SK-N-SH (cell line): ENCODE data around the gene CFDP1. TPM values are rescaled to one million over a fixed set of nuclear protein-coding genes. Genes with fewer than 3 reads are reported as not detected.

Experiments
- CTCF ChIA-PET: fragments of 300-600, 350-600 bp; formaldehyde crosslinking; extraction: SDS; loops from one replicate; lab custom pipeline; 2021; lab: Yijun Ruan, JAX
- POLR2A ChIA-PET: fragments of 350-600 bp; sonication (Branson Sonifier 250); formaldehyde crosslinking; extraction: SDS; loops from one replicate; lab custom pipeline; 2020; ENCODE audit warnings: antibody characterized with exemption, inconsistent platforms; lab: Yijun Ruan, JAX
- DNase-seq: peaks from one replicate; pipeline ENCODE4 v3.0.0; 2012
- H2AFZ ChIP-seq: fragments of 200-600 bp; sonication (generic); 2 replicates; pipeline ENCODE4 v1.8.1; 2016; ENCODE audit warnings: antibody characterized with exemption, mild to moderate bottlenecking, low read depth
- H3F3A ChIP-seq: fragments of 200-600 bp; sonication (generic); replicated peaks from 2 replicates; pipeline ENCODE3; 2016; ENCODE audit warnings: antibody characterized with exemption, mild to moderate bottlenecking; ENCODE audit not compliant: insufficient read depth
- H3K27ac ChIP-seq, 2 experiments: fragments of 200-500 bp in 1 of 2; fragments of 200-600 bp in 1 of 2; sonication (Bioruptor generic) in 1 of 2; sonication (generic), shearing (Covaris generic) in 1 of 2; 2 replicates each; pipeline versions ENCODE4 v1.5.1 to v1.6.1; 2014 to 2016; ENCODE audit warnings: low read depth in 2 of 2, inconsistent platforms in 1 of 2, low read length in 1 of 2, mild to moderate bottlenecking in 1 of 2, mixed read lengths in 1 of 2
- H3K27me3 ChIP-seq: fragments of 200-600 bp; sonication (generic), shearing (Covaris generic); 2 replicates; pipeline ENCODE4 v1.6.1; 2016; ENCODE audit warnings: mixed run types; ENCODE audit not compliant: insufficient read depth
- H3K36me3 ChIP-seq, 2 experiments: fragments of 200-500 bp in 1 of 2; fragments of 200-600 bp in 1 of 2; sonication (Bioruptor generic) in 1 of 2; sonication (generic) in 1 of 2; replicated peaks in 1 of 2; 2 replicates each; pipeline versions ENCODE3 to v1.5.1; 2014 to 2016; ENCODE audit warnings: low read length in 1 of 2, mild to moderate bottlenecking in 1 of 2; ENCODE audit not compliant: insufficient read depth in 2 of 2, control insufficient read depth in 1 of 2
- H3K4me1 ChIP-seq, 2 experiments: fragments of 200-500 bp in 1 of 2; fragments of 200-600 bp in 1 of 2; sonication (Bioruptor generic) in 1 of 2; sonication (generic), shearing (Covaris generic) in 1 of 2; 2 replicates each; pipeline versions ENCODE4 v1.5.1 to v1.6.1; 2014 to 2016; ENCODE audit warnings: low read depth in 1 of 2, low read length in 1 of 2, mixed run types in 1 of 2; ENCODE audit not compliant: insufficient read depth in 2 of 2, control insufficient read depth in 1 of 2
- H3K4me2 ChIP-seq: fragments of 200-600 bp; sonication (generic), shearing (Covaris generic); 2 replicates; pipeline ENCODE4 v1.6.1; 2017; ENCODE audit warnings: mixed run types
- H3K4me3 ChIP-seq, 2 experiments: fragments of 200-500 bp in 1 of 2; fragments of 200-600 bp in 1 of 2; sonication (Bioruptor generic) in 1 of 2; sonication (generic), shearing (Covaris generic) in 1 of 2; 2 replicates each; pipeline versions ENCODE4 v1.5.1 to v1.8.1; 2014 to 2016; ENCODE audit warnings: low read depth in 2 of 2, inconsistent platforms in 1 of 2, low read length in 1 of 2, mild to moderate bottlenecking in 1 of 2, mixed read lengths in 1 of 2, moderate library complexity in 1 of 2
- H3K79me2 ChIP-seq: fragments of 200-600 bp; sonication (generic); 2 replicates; pipeline ENCODE4 v1.8.1; 2017; ENCODE audit warnings: mild to moderate bottlenecking; ENCODE audit not compliant: insufficient read depth
- H3K9ac ChIP-seq: fragments of 200-600 bp; sonication (generic); 2 replicates; pipeline ENCODE4 v1.6.1; 2017; ENCODE audit warnings: mixed run types
- H3K9me2 ChIP-seq: fragments of 200-600 bp; sonication (generic); 2 replicates; pipeline ENCODE4 v1.6.1; 2017; ENCODE audit warnings: mixed run types
- H3K9me3 ChIP-seq: fragments of 200-600 bp; sonication (generic); 2 replicates; pipeline ENCODE4 v1.6.1; 2017; ENCODE audit warnings: mixed run types, mild to moderate bottlenecking, moderate library complexity
- H4K20me1 ChIP-seq: fragments of 200-600 bp; sonication (generic); 2 replicates; pipeline ENCODE4 v1.6.1; 2017; ENCODE audit warnings: mild to moderate bottlenecking, mixed run types; ENCODE audit not compliant: insufficient read depth
- CHD2 ChIP-seq: fragments of 150-350 bp; IDR thresholded peaks from 2 replicates; pipeline ENCODE4 v1.6.1; 2018; ENCODE audit warnings: low read length; ENCODE audit not compliant: partially characterized antibody
- ELF1 ChIP-seq: IDR thresholded peaks from 2 replicates; pipeline ENCODE4 v1.4.0; 2012
- FOSL2 ChIP-seq: IDR thresholded peaks from 2 replicates; pipeline ENCODE4 v1.4.0; 2012; ENCODE audit warnings: low read depth, mild to moderate bottlenecking, moderate library complexity, borderline replicate concordance
- FOXJ3 ChIP-seq: sonication (generic); formaldehyde crosslinking; IDR thresholded peaks from 2 replicates; pipeline ENCODE4 v1.5.1; 2020; ENCODE audit warnings: mild to moderate bottlenecking, missing genetic modification reagents
- GABPA ChIP-seq: IDR thresholded peaks from 2 replicates; pipeline ENCODE4 v1.4.0; 2012; ENCODE audit warnings: low read depth, mild to moderate bottlenecking
- MEF2A ChIP-seq: IDR thresholded peaks from 2 replicates; pipeline ENCODE4 v1.4.0; 2012; ENCODE audit warnings: low read depth, borderline replicate concordance
- NFIC ChIP-seq: IDR thresholded peaks from 2 replicates; pipeline ENCODE4 v1.4.0; 2012; ENCODE audit warnings: borderline replicate concordance
- NRF1 ChIP-seq: IDR thresholded peaks from 2 replicates; pipeline ENCODE4 v1.6.1; 2012; ENCODE audit warnings: low read depth, mild to moderate bottlenecking, low read length
- POLR2AphosphoS5 ChIP-seq: IDR thresholded peaks from 2 replicates; pipeline ENCODE4 v1.6.1; 2012; ENCODE audit warnings: low read depth, low read length
- RAD21 ChIP-seq: IDR thresholded peaks from 2 replicates; pipeline ENCODE4 v1.6.1; 2012; ENCODE audit warnings: mild to moderate bottlenecking, low read length
- RFX5 ChIP-seq: IDR thresholded peaks from 2 replicates; pipeline ENCODE4 v1.6.1; 2012; ENCODE audit warnings: mild to moderate bottlenecking, improper control_type of control experiment, low read length
- RXRA ChIP-seq: IDR thresholded peaks from 2 replicates; pipeline ENCODE4 v1.4.0; 2012; ENCODE audit warnings: low read depth, mild to moderate bottlenecking, borderline replicate concordance
- SMC3 ChIP-seq: IDR thresholded peaks from 2 replicates; pipeline ENCODE4 v1.6.1; 2012; ENCODE audit warnings: low read depth, low read length, improper control_type of control experiment
- TEAD4 ChIP-seq: IDR thresholded peaks from 2 replicates; pipeline ENCODE4 v1.4.0; 2012; ENCODE audit warnings: mild to moderate bottlenecking, borderline replicate concordance; ENCODE audit not compliant: insufficient read depth
- WGBS: methylation state at CpG from one replicate; pipeline ENCODE4 v1.1.6; 2017; ENCODE audit warnings: low lambda C conversion rate; 5-methylcytosine and 5-hydroxymethylcytosine counted together
- polyA plus RNA-seq, 3 experiments: library from polyadenylated mRNA; depleted of rRNA; stranded (reverse); fragments of >200 nt; gene quantifications; 2 replicates each; pipeline ENCODE4 v1.2.3, GENCODE V29; 2012
- TF ChIP-seq, protein P1 (sequence below): fragments of 200-600 bp; sonication (generic); IDR thresholded peaks from 2 replicates; pipeline ENCODE4 v1.6.1; 2017; ENCODE audit warnings: antibody characterized with exemption, mild to moderate bottlenecking, moderate library complexity
- TF ChIP-seq, protein P2 (sequence below): IDR thresholded peaks from 2 replicates; pipeline ENCODE4 v1.4.0; 2012; ENCODE audit warnings: low read depth
- TF ChIP-seq, protein P3 (sequence below): fragments of 150-350 bp; IDR thresholded peaks from 2 replicates; pipeline ENCODE4 v1.6.1; 2017; ENCODE audit warnings: antibody characterized with exemption, low read length, low read depth, borderline replicate concordance
- TF ChIP-seq, protein P4 (sequence below): IDR thresholded peaks from 2 replicates; pipeline ENCODE4 v1.4.0; 2012; ENCODE audit warnings: low read depth, borderline replicate concordance
- TF ChIP-seq, protein P5 (sequence below): IDR thresholded peaks from 2 replicates; pipeline ENCODE4; 2012
- TF ChIP-seq, protein P6 (sequence below): IDR thresholded peaks from 2 replicates; pipeline ENCODE4 v1.4.0; 2012; ENCODE audit warnings: low read depth, borderline replicate concordance

Gene CFDP1
- polyA plus RNA-seq, 1 of the 3 experiments (the other 2 are of a cell fraction) = 46.0 TPM

DNA sequence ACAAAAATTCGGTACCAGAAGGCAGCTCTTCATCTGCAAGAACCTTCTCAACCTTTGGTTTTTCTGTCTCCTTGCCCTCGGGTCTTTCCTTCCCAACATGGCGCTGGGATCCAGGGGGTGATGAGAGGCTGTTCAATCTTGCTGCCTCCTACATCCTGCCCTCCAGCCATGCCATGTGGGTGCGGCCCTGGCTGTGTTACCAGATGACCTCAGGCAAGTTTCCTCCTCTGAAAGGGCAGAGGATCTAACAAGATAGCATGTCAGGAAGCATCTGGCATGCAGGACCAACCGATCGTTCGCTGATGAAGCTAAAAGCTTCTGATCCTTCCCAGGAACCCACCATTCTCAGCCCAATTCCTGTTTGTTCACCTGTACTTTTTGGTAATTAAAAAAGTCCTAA is 145.1 kb downstream of the CFDP1 start:
- no peak overlapping the region for H3K4me2 ChIP-seq
- peaks cover 8% of the 10 kb centered on the region for H3F3A ChIP-seq
- no peak overlapping the region for H3K4me3 ChIP-seq
- POLR2A ChIA-PET = no interaction called here
- H3K36me3 ChIP-seq = peaks cover 14% of the 10 kb centered on the region in 2 experiments
- H3K27me3 ChIP-seq = no peaks in the 10 kb centered on the region
- H3K4me1 ChIP-seq = peaks cover 4 to 13% of the 10 kb centered on the region in 2 experiments; a peak in 1 of 4 replicates
- H3K27ac ChIP-seq = no peak overlapping the region
- peak; percentile 29 for DNase-seq
- no peak overlapping the region for H3K9ac ChIP-seq
- H2AFZ ChIP-seq = no peak overlapping the region
- no peaks in the 10 kb centered on the region for H3K79me2 ChIP-seq
- 94% methylated on average over 6 of the region's 7 CpGs for WGBS
- no peaks in the 10 kb centered on the region for H3K9me2 ChIP-seq
- CTCF ChIA-PET = interaction anchor here (0.8 to 1.3 kb wide), 2 partner anchors 17 to 88 kb away, joined by 3 to 4 read pairs; no protein-coding TSS in a partner anchor
- H3K9me3 ChIP-seq = no peaks in the 10 kb centered on the region
- TF ChIP-seq RFX5 (no peak), NFIC (no peak), GABPA (no peak)
- TF ChIP-seq, protein P1, sequence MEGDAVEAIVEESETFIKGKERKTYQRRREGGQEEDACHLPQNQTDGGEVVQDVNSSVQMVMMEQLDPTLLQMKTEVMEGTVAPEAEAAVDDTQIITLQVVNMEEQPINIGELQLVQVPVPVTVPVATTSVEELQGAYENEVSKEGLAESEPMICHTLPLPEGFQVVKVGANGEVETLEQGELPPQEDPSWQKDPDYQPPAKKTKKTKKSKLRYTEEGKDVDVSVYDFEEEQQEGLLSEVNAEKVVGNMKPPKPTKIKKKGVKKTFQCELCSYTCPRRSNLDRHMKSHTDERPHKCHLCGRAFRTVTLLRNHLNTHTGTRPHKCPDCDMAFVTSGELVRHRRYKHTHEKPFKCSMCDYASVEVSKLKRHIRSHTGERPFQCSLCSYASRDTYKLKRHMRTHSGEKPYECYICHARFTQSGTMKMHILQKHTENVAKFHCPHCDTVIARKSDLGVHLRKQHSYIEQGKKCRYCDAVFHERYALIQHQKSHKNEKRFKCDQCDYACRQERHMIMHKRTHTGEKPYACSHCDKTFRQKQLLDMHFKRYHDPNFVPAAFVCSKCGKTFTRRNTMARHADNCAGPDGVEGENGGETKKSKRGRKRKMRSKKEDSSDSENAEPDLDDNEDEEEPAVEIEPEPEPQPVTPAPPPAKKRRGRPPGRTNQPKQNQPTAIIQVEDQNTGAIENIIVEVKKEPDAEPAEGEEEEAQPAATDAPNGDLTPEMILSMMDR = no peak
- TF ChIP-seq, protein P2, sequence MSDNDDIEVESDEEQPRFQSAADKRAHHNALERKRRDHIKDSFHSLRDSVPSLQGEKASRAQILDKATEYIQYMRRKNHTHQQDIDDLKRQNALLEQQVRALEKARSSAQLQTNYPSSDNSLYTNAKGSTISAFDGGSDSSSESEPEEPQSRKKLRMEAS = no peak
- TF ChIP-seq, protein P3, sequence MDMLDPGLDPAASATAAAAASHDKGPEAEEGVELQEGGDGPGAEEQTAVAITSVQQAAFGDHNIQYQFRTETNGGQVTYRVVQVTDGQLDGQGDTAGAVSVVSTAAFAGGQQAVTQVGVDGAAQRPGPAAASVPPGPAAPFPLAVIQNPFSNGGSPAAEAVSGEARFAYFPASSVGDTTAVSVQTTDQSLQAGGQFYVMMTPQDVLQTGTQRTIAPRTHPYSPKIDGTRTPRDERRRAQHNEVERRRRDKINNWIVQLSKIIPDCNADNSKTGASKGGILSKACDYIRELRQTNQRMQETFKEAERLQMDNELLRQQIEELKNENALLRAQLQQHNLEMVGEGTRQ = no peak
- H4K20me1 ChIP-seq = no peaks in the 10 kb centered on the region

DNA sequence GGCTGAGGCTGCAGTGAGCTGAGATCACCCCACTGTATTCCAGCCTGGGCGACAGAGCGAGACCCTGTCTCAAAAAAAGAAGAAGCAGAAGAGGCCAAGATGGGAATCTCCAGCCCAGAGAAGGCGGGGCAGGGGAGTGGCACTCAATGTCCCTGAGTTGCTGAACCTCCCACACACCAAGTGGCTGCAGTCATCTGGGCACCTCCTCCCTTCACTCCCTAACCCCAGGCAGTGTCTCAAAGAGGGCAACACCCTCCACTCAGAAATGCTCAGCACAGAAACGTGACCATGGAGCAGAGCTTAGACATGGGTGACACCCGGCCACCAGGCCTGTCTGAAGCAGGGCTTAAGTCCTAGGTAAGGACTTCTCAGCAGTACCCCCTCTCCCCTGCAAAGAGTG is 145.6 kb downstream of the CFDP1 start:
- H3K4me3 ChIP-seq = no peak overlapping the region
- no peak overlapping the region for H2AFZ ChIP-seq
- H3K9me3 ChIP-seq = no peaks in the 10 kb centered on the region
- H3K4me2 ChIP-seq = no peak overlapping the region
- WGBS = 97% methylated on average over 5 of the region's 5 CpGs
- H4K20me1 ChIP-seq = no peaks in the 10 kb centered on the region
- ChIA-PET CTCF (interaction anchor here (0.8 to 1.3 kb wide), 2 partner anchors 18 to 88 kb away, joined by 3 to 4 read pairs; no protein-coding TSS in a partner anchor), POLR2A (no interaction called here)
- TF ChIP-seq, protein P3 = no peak
- TF ChIP-seq ELF1 (no peak), RXRA (no peak), POLR2AphosphoS5 (no peak), NFIC (no peak), SMC3 (no peak), MEF2A (no peak), RAD21 (no peak), NRF1 (no peak), CHD2 (no peak), TEAD4 (no peak), FOSL2 (no peak), GABPA (no peak), RFX5 (no peak), FOXJ3 (CRISPR knock-in tag) (no peak)
- TF ChIP-seq, protein P4, sequence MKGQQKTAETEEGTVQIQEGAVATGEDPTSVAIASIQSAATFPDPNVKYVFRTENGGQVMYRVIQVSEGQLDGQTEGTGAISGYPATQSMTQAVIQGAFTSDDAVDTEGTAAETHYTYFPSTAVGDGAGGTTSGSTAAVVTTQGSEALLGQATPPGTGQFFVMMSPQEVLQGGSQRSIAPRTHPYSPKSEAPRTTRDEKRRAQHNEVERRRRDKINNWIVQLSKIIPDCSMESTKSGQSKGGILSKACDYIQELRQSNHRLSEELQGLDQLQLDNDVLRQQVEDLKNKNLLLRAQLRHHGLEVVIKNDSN = no peak
- TF ChIP-seq, protein P5, sequence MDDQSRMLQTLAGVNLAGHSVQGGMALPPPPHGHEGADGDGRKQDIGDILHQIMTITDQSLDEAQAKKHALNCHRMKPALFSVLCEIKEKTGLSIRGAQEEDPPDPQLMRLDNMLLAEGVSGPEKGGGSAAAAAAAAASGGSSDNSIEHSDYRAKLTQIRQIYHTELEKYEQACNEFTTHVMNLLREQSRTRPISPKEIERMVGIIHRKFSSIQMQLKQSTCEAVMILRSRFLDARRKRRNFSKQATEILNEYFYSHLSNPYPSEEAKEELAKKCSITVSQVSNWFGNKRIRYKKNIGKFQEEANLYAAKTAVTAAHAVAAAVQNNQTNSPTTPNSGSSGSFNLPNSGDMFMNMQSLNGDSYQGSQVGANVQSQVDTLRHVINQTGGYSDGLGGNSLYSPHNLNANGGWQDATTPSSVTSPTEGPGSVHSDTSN = no peak
- TF ChIP-seq, protein P6, sequence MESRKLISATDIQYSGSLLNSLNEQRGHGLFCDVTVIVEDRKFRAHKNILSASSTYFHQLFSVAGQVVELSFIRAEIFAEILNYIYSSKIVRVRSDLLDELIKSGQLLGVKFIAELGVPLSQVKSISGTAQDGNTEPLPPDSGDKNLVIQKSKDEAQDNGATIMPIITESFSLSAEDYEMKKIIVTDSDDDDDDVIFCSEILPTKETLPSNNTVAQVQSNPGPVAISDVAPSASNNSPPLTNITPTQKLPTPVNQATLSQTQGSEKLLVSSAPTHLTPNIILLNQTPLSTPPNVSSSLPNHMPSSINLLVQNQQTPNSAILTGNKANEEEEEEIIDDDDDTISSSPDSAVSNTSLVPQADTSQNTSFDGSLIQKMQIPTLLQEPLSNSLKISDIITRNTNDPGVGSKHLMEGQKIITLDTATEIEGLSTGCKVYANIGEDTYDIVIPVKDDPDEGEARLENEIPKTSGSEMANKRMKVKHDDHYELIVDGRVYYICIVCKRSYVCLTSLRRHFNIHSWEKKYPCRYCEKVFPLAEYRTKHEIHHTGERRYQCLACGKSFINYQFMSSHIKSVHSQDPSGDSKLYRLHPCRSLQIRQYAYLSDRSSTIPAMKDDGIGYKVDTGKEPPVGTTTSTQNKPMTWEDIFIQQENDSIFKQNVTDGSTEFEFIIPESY = no peak
- H3K27ac ChIP-seq = no peak overlapping the region
- peaks cover 9% of the 10 kb centered on the region for H3F3A ChIP-seq
- peaks cover 4 to 17% of the 10 kb centered on the region in 2 experiments; a peak in 1 of 4 replicates for H3K4me1 ChIP-seq
- no peak for DNase-seq
- H3K79me2 ChIP-seq = no peaks in the 10 kb centered on the region
- H3K9me2 ChIP-seq = no peaks in the 10 kb centered on the region
- H3K27me3 ChIP-seq = no peaks in the 10 kb centered on the region
- H3K9ac ChIP-seq = no peak overlapping the region
- H3K36me3 ChIP-seq = peaks cover 9 to 11% of the 10 kb centered on the region in 2 experiments
